ENCODE data around the gene MAN1A2.

- TF ChIP-seq, protein P1, sequence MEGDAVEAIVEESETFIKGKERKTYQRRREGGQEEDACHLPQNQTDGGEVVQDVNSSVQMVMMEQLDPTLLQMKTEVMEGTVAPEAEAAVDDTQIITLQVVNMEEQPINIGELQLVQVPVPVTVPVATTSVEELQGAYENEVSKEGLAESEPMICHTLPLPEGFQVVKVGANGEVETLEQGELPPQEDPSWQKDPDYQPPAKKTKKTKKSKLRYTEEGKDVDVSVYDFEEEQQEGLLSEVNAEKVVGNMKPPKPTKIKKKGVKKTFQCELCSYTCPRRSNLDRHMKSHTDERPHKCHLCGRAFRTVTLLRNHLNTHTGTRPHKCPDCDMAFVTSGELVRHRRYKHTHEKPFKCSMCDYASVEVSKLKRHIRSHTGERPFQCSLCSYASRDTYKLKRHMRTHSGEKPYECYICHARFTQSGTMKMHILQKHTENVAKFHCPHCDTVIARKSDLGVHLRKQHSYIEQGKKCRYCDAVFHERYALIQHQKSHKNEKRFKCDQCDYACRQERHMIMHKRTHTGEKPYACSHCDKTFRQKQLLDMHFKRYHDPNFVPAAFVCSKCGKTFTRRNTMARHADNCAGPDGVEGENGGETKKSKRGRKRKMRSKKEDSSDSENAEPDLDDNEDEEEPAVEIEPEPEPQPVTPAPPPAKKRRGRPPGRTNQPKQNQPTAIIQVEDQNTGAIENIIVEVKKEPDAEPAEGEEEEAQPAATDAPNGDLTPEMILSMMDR (IDR thresholded peaks at IDR 0.05), result no peak
- TF ChIP-seq ZFX (IDR thresholded peaks at IDR 0.05; ENCODE audit: borderline replicate concordance), result no peak
Measured at GRCh38 chr1:117566556-117566955, 199.3 kb downstream of the MAN1A2 start.
